SK-N-SH (cell line): ENCODE results near the gene WDHD1. TPM values are rescaled to one million over a fixed set of nuclear protein-coding genes. Genes with fewer than 3 reads are reported as not detected.
"Not testable (repeated sequence)": the region's sequence is repeated elsewhere in the genome, so short reads cannot be mapped to it uniquely, and the experiment has no call there.

Experiments
- CTCF ChIA-PET: fragments of 300-600, 350-600 bp; formaldehyde crosslinking; extraction: SDS; loops from one replicate; lab custom pipeline; 2021; lab: Yijun Ruan, JAX
- POLR2A ChIA-PET: fragments of 350-600 bp; sonication (Branson Sonifier 250); formaldehyde crosslinking; extraction: SDS; loops from one replicate; lab custom pipeline; 2020; ENCODE audit warnings: antibody characterized with exemption, inconsistent platforms; lab: Yijun Ruan, JAX
- DNase-seq: peaks from one replicate; pipeline ENCODE4 v3.0.0; 2012
- H2AFZ ChIP-seq: fragments of 200-600 bp; sonication (generic); 2 replicates; pipeline ENCODE4 v1.8.1; 2016; ENCODE audit warnings: antibody characterized with exemption, mild to moderate bottlenecking, low read depth
- H3F3A ChIP-seq: fragments of 200-600 bp; sonication (generic); replicated peaks from 2 replicates; pipeline ENCODE3; 2016; ENCODE audit warnings: antibody characterized with exemption, mild to moderate bottlenecking; ENCODE audit not compliant: insufficient read depth
- H3K27ac ChIP-seq, 2 experiments: fragments of 200-500 bp in 1 of 2; fragments of 200-600 bp in 1 of 2; sonication (Bioruptor generic) in 1 of 2; sonication (generic), shearing (Covaris generic) in 1 of 2; 2 replicates each; pipeline versions ENCODE4 v1.5.1 to v1.6.1; 2014 to 2016; ENCODE audit warnings: low read depth in 2 of 2, inconsistent platforms in 1 of 2, low read length in 1 of 2, mild to moderate bottlenecking in 1 of 2, mixed read lengths in 1 of 2
- H3K27me3 ChIP-seq: fragments of 200-600 bp; sonication (generic), shearing (Covaris generic); 2 replicates; pipeline ENCODE4 v1.6.1; 2016; ENCODE audit warnings: mixed run types; ENCODE audit not compliant: insufficient read depth
- H3K36me3 ChIP-seq, 2 experiments: fragments of 200-500 bp in 1 of 2; fragments of 200-600 bp in 1 of 2; sonication (Bioruptor generic) in 1 of 2; sonication (generic) in 1 of 2; replicated peaks in 1 of 2; 2 replicates each; pipeline versions ENCODE3 to v1.5.1; 2014 to 2016; ENCODE audit warnings: low read length in 1 of 2, mild to moderate bottlenecking in 1 of 2; ENCODE audit not compliant: insufficient read depth in 2 of 2, control insufficient read depth in 1 of 2
- H3K4me1 ChIP-seq, 2 experiments: fragments of 200-500 bp in 1 of 2; fragments of 200-600 bp in 1 of 2; sonication (Bioruptor generic) in 1 of 2; sonication (generic), shearing (Covaris generic) in 1 of 2; 2 replicates each; pipeline versions ENCODE4 v1.5.1 to v1.6.1; 2014 to 2016; ENCODE audit warnings: low read depth in 1 of 2, low read length in 1 of 2, mixed run types in 1 of 2; ENCODE audit not compliant: insufficient read depth in 2 of 2, control insufficient read depth in 1 of 2
- H3K4me2 ChIP-seq: fragments of 200-600 bp; sonication (generic), shearing (Covaris generic); 2 replicates; pipeline ENCODE4 v1.6.1; 2017; ENCODE audit warnings: mixed run types
- H3K4me3 ChIP-seq, 2 experiments: fragments of 200-500 bp in 1 of 2; fragments of 200-600 bp in 1 of 2; sonication (Bioruptor generic) in 1 of 2; sonication (generic), shearing (Covaris generic) in 1 of 2; 2 replicates each; pipeline versions ENCODE4 v1.5.1 to v1.8.1; 2014 to 2016; ENCODE audit warnings: low read depth in 2 of 2, inconsistent platforms in 1 of 2, low read length in 1 of 2, mild to moderate bottlenecking in 1 of 2, mixed read lengths in 1 of 2, moderate library complexity in 1 of 2
- H3K79me2 ChIP-seq: fragments of 200-600 bp; sonication (generic); 2 replicates; pipeline ENCODE4 v1.8.1; 2017; ENCODE audit warnings: mild to moderate bottlenecking; ENCODE audit not compliant: insufficient read depth
- H3K9ac ChIP-seq: fragments of 200-600 bp; sonication (generic); 2 replicates; pipeline ENCODE4 v1.6.1; 2017; ENCODE audit warnings: mixed run types
- H3K9me2 ChIP-seq: fragments of 200-600 bp; sonication (generic); 2 replicates; pipeline ENCODE4 v1.6.1; 2017; ENCODE audit warnings: mixed run types
- H3K9me3 ChIP-seq: fragments of 200-600 bp; sonication (generic); 2 replicates; pipeline ENCODE4 v1.6.1; 2017; ENCODE audit warnings: mixed run types, mild to moderate bottlenecking, moderate library complexity
- H4K20me1 ChIP-seq: fragments of 200-600 bp; sonication (generic); 2 replicates; pipeline ENCODE4 v1.6.1; 2017; ENCODE audit warnings: mild to moderate bottlenecking, mixed run types; ENCODE audit not compliant: insufficient read depth
- CTCF ChIP-seq: fragments of 200-600 bp; sonication (generic); IDR thresholded peaks from 2 replicates; pipeline ENCODE4 v1.6.1; 2017; ENCODE audit warnings: antibody characterized with exemption, mild to moderate bottlenecking, moderate library complexity
- EP300 ChIP-seq, 2 experiments: IDR thresholded peaks; 2 replicates each; pipeline versions ENCODE4 v1.4.0 to v1.6.1; 2012; ENCODE audit warnings: borderline replicate concordance in 1 of 2, low read depth in 1 of 2, low read length in 1 of 2
- EZH2phosphoT487 ChIP-seq: fragments of 200-600 bp; sonication (generic); IDR thresholded peaks from 2 replicates; pipeline ENCODE4 v1.6.1; 2017; ENCODE audit warnings: low read depth, mixed run types, mild to moderate bottlenecking, antibody characterized with exemption, moderate library complexity, borderline replicate concordance
- FOXJ3 ChIP-seq: sonication (generic); formaldehyde crosslinking; IDR thresholded peaks from 2 replicates; pipeline ENCODE4 v1.5.1; 2020; ENCODE audit warnings: mild to moderate bottlenecking, missing genetic modification reagents
- GABPA ChIP-seq: IDR thresholded peaks from 2 replicates; pipeline ENCODE4 v1.4.0; 2012; ENCODE audit warnings: low read depth, mild to moderate bottlenecking
- GATA2 ChIP-seq: sonication (generic); formaldehyde crosslinking; IDR thresholded peaks from 2 replicates; pipeline ENCODE4 v1.5.0; 2020; ENCODE audit warnings: mild to moderate bottlenecking, missing genetic modification reagents
- JUND ChIP-seq: IDR thresholded peaks from 2 replicates; pipeline ENCODE4 v1.4.0; 2012
- MXI1 ChIP-seq: IDR thresholded peaks from 2 replicates; pipeline ENCODE4 v1.6.1; 2012; ENCODE audit warnings: mild to moderate bottlenecking, low read depth, low read length, improper control_type of control experiment
- RFX5 ChIP-seq: IDR thresholded peaks from 2 replicates; pipeline ENCODE4 v1.6.1; 2012; ENCODE audit warnings: mild to moderate bottlenecking, improper control_type of control experiment, low read length
- SMC3 ChIP-seq: IDR thresholded peaks from 2 replicates; pipeline ENCODE4 v1.6.1; 2012; ENCODE audit warnings: low read depth, low read length, improper control_type of control experiment
- USF1 ChIP-seq: IDR thresholded peaks from 2 replicates; pipeline ENCODE4 v1.4.0; 2012; ENCODE audit warnings: low read depth, borderline replicate concordance
- YY1 ChIP-seq: IDR thresholded peaks from 2 replicates; pipeline ENCODE4 v1.4.0; 2012; ENCODE audit warnings: low read depth, mild to moderate bottlenecking
- WGBS: methylation state at CpG from one replicate; pipeline ENCODE4 v1.1.6; 2017; ENCODE audit warnings: low lambda C conversion rate; 5-methylcytosine and 5-hydroxymethylcytosine counted together
- polyA plus RNA-seq, 3 experiments: library from polyadenylated mRNA; depleted of rRNA; stranded (reverse); fragments of >200 nt; gene quantifications; 2 replicates each; pipeline ENCODE4 v1.2.3, GENCODE V29; 2012

Gene WDHD1
- polyA plus RNA-seq, 1 of the 3 experiments (the other 2 are of a cell fraction) = 2.9 TPM

GRCh38 chr14:54955143-54955542 is 71.8 kb downstream of the WDHD1 start:
- H3K9me2 ChIP-seq = no peaks in the 10 kb centered on the region
- no peak for DNase-seq
- ChIA-PET CTCF (interaction anchor here (1.4 kb wide), 1 partner anchor 20 kb away, joined by 4 read pairs; no protein-coding TSS in a partner anchor), POLR2A (no interaction called here)
- H3K36me3 ChIP-seq = peaks cover 3 to 15% of the 10 kb centered on the region in 2 experiments
- H3K4me3 ChIP-seq = no peak overlapping the region
- no peak overlapping the region for H2AFZ ChIP-seq
- H3K4me1 ChIP-seq = no peaks in the 10 kb centered on the region
- no peaks in the 10 kb centered on the region for H4K20me1 ChIP-seq
- no peaks in the 10 kb centered on the region for H3K9me3 ChIP-seq
- TF ChIP-seq EP300 (IDR thresholded peaks at IDR 0.05; ENCODE audit: borderline replicate concordance in 1 of 2, low read depth in 1 of 2, low read length in 1 of 2) (no peak), JUND (no peak)
- no peaks in the 10 kb centered on the region for H3K79me2 ChIP-seq
- no peak overlapping the region for H3K4me2 ChIP-seq
- H3K9ac ChIP-seq = no peak overlapping the region
- no peaks in the 10 kb centered on the region for H3K27me3 ChIP-seq
- H3F3A ChIP-seq = no peaks in the 10 kb centered on the region
- H3K27ac ChIP-seq = no peak overlapping the region

- H3K9ac ChIP-seq, H3K4me3 ChIP-seq, H3K27ac ChIP-seq, H3K4me1 ChIP-seq, H4K20me1 ChIP-seq, H2AFZ ChIP-seq, H3K79me2 ChIP-seq, POLR2A ChIA-PET, DNase-seq, H3K9me2 ChIP-seq, H3K4me2 ChIP-seq, H3K27me3 ChIP-seq, H3K9me3 ChIP-seq, H3F3A ChIP-seq: not testable (repeated sequence)
- 95% methylated on average over 3 of the region's 3 CpGs for WGBS
- CTCF ChIA-PET = interaction anchor here (1.4 kb wide), 1 partner anchor 19 kb away, joined by 4 read pairs; no protein-coding TSS in a partner anchor
- H3K36me3 ChIP-seq = peaks cover 3 to 14% of the 10 kb centered on the region in 2 experiments
Measured at GRCh38 chr14:54953609-54954008, 73.3 kb downstream of the WDHD1 start.

DNA sequence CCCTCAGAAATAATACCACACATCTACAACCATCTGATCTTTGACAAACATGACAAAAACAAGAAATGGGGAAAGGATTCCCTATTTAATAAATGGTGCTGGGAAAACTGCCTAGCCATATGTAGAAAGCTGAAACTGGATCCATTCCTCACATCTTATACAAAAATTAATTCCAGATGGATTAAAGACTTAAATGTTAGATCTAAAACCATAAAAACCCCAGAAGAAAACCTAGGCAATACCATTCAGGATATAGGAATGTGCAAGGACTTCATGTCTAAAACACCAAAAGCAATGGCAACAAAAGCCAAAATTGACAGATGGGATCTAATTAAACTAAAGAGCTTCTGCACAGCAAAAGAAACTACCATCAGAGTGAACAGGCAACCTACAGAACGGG is 74.1 kb downstream of the WDHD1 start:
- H3K27me3 ChIP-seq, H3K79me2 ChIP-seq, H3K9me2 ChIP-seq, CTCF ChIA-PET, H2AFZ ChIP-seq, H3K4me3 ChIP-seq, H3K9ac ChIP-seq, H3K4me1 ChIP-seq, H3K27ac ChIP-seq, H3F3A ChIP-seq, POLR2A ChIA-PET, DNase-seq, H3K4me2 ChIP-seq, H3K9me3 ChIP-seq, H4K20me1 ChIP-seq: not testable (repeated sequence)
- H3K36me3 ChIP-seq = peaks cover 3 to 11% of the 10 kb centered on the region in 2 experiments
- WGBS = 86% methylated on average over 1 of the region's 1 CpG

GRCh38 chr14:54947230-54947629 is 79.7 kb downstream of the WDHD1 start:
- no peak overlapping the region for H2AFZ ChIP-seq
- no peaks in the 10 kb centered on the region for H3K27me3 ChIP-seq
- no peaks in the 10 kb centered on the region for H3F3A ChIP-seq
- no peak overlapping the region for H3K4me3 ChIP-seq
- H3K9me3 ChIP-seq = no peaks in the 10 kb centered on the region
- no peak overlapping the region for H3K4me2 ChIP-seq
- no peaks in the 10 kb centered on the region for H3K9me2 ChIP-seq
- H3K36me3 ChIP-seq = peaks cover 0 to 13% of the 10 kb centered on the region in 2 experiments
- no peaks in the 10 kb centered on the region for H3K79me2 ChIP-seq
- no peak overlapping the region for H3K27ac ChIP-seq
- no peak for TF ChIP-seq GABPA
- no peak for TF ChIP-seq RFX5
- no peak for TF ChIP-seq CTCF
- TF ChIP-seq JUND = no peak
- TF ChIP-seq YY1 = no peak
- no peak for TF ChIP-seq EZH2phosphoT487
- no peak for TF ChIP-seq GATA2 (CRISPR knock-in tag)
- no peak for TF ChIP-seq FOXJ3 (CRISPR knock-in tag)
- no peak for TF ChIP-seq USF1
- no peak for TF ChIP-seq MXI1
- no peak for TF ChIP-seq SMC3
- TF ChIP-seq, all 33 proteins: peak for 0
- POLR2A ChIA-PET = no interaction called here
- Histone ChIP-seq H3K4me1 (no peaks in the 10 kb centered on the region), H3K9ac (no peak overlapping the region), H4K20me1 (no peaks in the 10 kb centered on the region)
- 92% methylated on average over 3 of the region's 3 CpGs for WGBS
- CTCF ChIA-PET = interaction anchor here (1.0 kb wide), 1 partner anchor 383 kb away, joined by 3 read pairs; no protein-coding TSS in a partner anchor
- no peak for DNase-seq
